OCI-LY1 (cell line): ENCODE data around the gene TRA2B.

Experiments used
- CTCF ChIP-seq: fragments of 200-600 bp; sonication (generic), shearing (Covaris generic); IDR thresholded peaks from 2 replicates; pipeline ENCODE4 v1.5.1; 2017; ENCODE audit warnings: mild to moderate bottlenecking, antibody characterized with exemption, low read length, moderate library complexity, mixed read lengths
- EZH2 ChIP-seq: fragments of 200-600 bp; sonication (generic), shearing (Covaris generic); IDR thresholded peaks from 2 replicates; pipeline ENCODE4 v1.8.0; 2017; ENCODE audit warnings: borderline replicate concordance, mixed run types, mild to moderate bottlenecking, antibody characterized with exemption, low read length, moderate library complexity, mixed read lengths

- no peak for TF ChIP-seq CTCF
- no peak for TF ChIP-seq EZH2
These were observed 11.4 kb downstream of the TRA2B start for GRCh38 chr3:185926445-185926844.
